ENCODE measurements around the gene DNAI1.

DNA sequence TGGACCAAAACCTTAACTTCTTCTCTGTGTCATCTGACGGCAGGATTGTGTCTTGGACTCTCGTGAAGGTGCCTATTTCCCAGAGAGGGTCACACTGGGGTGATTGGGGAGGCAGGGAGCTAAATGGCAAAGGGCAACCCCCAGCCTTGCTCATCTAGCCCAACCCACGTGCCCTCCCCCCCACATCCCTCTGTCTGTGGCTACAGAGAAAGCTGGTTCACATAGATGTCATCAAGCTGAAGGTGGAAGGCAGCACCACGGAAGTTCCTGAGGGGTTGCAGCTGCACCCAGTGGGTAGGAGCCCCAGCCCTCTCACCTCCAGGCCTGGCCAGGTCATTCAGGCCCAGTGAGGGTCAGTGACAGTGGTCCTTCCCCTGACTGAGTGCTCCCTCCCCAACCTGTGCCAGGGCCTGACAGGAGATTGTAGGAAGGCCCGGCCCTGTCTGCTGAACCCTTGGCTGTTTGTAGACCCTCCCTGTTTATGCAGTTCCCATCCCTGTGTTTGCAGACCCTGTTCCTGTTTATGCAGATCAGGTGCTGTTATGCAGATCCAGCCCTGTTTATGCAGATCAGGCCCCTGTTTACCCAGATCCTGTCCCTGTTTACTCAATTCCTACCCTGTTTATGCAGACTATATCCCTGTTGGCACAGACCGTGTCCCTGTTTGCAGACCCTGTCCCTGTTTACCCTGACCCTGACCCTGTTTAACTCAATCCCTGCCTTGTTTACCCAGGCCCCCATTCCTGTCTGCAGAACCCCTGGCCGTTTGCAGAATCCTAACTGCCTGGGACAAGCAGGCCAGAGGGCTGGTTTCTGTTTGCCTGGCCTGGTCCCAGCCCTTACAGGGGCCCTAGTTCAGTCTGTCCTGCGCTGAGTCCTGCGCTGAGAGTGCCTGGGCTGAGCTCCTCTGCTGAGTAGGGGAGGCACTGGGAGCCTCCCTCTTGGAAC is 53.8 kb downstream of the DNAI1 start:
- TF ChIP-seq, protein P1, sequence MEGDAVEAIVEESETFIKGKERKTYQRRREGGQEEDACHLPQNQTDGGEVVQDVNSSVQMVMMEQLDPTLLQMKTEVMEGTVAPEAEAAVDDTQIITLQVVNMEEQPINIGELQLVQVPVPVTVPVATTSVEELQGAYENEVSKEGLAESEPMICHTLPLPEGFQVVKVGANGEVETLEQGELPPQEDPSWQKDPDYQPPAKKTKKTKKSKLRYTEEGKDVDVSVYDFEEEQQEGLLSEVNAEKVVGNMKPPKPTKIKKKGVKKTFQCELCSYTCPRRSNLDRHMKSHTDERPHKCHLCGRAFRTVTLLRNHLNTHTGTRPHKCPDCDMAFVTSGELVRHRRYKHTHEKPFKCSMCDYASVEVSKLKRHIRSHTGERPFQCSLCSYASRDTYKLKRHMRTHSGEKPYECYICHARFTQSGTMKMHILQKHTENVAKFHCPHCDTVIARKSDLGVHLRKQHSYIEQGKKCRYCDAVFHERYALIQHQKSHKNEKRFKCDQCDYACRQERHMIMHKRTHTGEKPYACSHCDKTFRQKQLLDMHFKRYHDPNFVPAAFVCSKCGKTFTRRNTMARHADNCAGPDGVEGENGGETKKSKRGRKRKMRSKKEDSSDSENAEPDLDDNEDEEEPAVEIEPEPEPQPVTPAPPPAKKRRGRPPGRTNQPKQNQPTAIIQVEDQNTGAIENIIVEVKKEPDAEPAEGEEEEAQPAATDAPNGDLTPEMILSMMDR (conservative IDR thresholded peaks at IDR 0.05; ENCODE audit: low read depth, low read length): no peak
- TF ChIP-seq EZH2 (IDR thresholded peaks at IDR 0.05; ENCODE audit: low read length, unreplicated experiment): no peak
- no peak for TF ChIP-seq EZH2phosphoT487 (IDR thresholded peaks at IDR 0.05; ENCODE audit: borderline replicate concordance, low read length)

All from PC-3 (cell line).